ENCODE measurements around the gene CCDC71. TPM values are rescaled to one million over a fixed set of nuclear protein-coding genes. Genes with fewer than 3 reads are reported as not detected.
A peak's percentile ranks its signal among the peaks of the same experiment; 100 is the strongest.

CCDC71 gene
- total and polyA plus RNA-seq, 9 of the 15 experiments (the other 6 are each of a cell fraction or from before 2014, with no cell fraction given): 0.13 to 19.3 (median 14.3) TPM

DNA sequence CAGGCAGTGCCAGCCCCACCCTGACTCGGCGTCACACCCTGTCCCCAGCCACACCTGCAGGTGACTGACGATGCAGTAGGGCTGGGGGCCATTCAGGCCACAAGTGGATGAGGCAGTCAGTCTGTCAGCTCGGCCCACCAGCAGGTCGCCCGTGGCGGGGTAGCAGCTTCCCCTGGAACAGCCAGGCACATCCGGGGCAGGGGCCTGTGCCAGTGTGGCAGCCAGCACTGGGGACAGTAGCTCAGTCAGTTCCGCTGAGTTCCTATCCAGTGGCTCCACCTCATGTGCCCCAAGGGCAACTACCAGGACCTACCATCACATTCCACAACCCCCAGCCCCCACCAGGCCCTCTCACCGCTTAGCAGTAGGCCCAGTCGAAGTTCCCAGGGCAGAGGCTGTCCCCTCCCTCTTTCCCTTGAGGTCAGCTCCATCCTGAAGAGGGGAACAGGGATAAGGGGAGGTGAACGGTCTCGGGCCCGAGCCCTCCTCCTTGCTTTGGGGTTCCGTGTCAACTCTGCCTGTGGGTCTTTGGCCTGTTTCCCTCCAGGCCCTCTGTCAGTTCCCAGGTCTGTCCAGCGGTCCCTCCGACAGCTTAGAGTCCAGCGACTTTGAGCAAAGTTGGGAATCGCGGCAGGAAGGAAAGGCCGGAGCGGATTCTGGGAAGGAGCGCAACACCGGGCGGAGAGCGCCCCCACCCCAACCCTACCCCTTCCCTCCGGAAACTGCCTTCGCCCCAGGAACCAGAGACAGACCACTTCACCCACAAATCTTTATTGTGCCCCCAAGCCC lies 33.5 kb downstream of the CCDC71 start, which contains the start of gene LAMB2:
LAMB2 (minus strand) TSS at position 614 of the 789 bp plus-strand sequence; CDS start at position 431, 183 bp downstream.
- ATAC-seq (peak; percentile 72), FAIRE-seq (peak; percentile 71), DNase-seq (ENCODE audit: extremely low read depth in 1 of 4, low spot score in 3 of 4) (peak; percentile 69 to 72 (median 70))
- ChIA-PET POLR2A (interaction anchor here (0.6 to 2.4 kb wide), 5 partner anchors 9 to 145 kb away, joined by 3 to 8 read pairs (median 3); partner anchors contain the start of genes USP19 and WDR6), CTCF (ENCODE audit: low intra/inter-chr PET ratio) (no interaction called here)
- Histone ChIP-seq H3K9me1 (ENCODE audit: control insufficient read depth, insufficient read depth, low read length) (no peaks in the 10 kb centered on the region), H2AFZ (ENCODE audit: low read depth, low read length) (peak within 1 kb of the TSS; percentile 99), H3K4me3 (peak within 1 kb of the TSS; percentile 53), H4K20me1 (replicated peaks; ENCODE audit: control insufficient read depth, insufficient read depth, low read length) (no peaks in the 10 kb centered on the region), H3K4me1 (replicated peaks in 1 of 2; ENCODE audit: control insufficient read depth in 2 of 2, insufficient read depth in 2 of 2, low read length in 2 of 2) (peaks cover 2 to 32% of the 10 kb centered on the region in 2 experiments; a peak in 4 of 5 replicates), H3K27ac (ENCODE audit: extremely low read depth, low read depth, low read length) (peak within 1 kb of the TSS; percentile 77), H3K4me2 (ENCODE audit: insufficient read depth, low read length) (peak within 1 kb of the TSS; percentile 86), H3K36me3 (ENCODE audit: control insufficient read depth, insufficient read depth, low read length) (no peaks in the 10 kb centered on the region), H3K27me3 (ENCODE audit: control insufficient read depth in 2 of 2, insufficient read depth in 2 of 2, low read length in 2 of 2) (no peaks in the 10 kb centered on the region; a peak in 1 of 5 replicates), H3K9ac (ENCODE audit: insufficient read depth in 1 of 2, low read depth in 2 of 2, low read length in 2 of 2) (peak within 1 kb of the TSS; percentile 81 to 89), H3K9me3 (replicated peaks; ENCODE audit: control insufficient read depth, insufficient read depth, low read depth, low read length) (no peaks in the 10 kb centered on the region), H3K79me2 (ENCODE audit: control insufficient read depth, insufficient read depth, low read length) (no peaks in the 10 kb centered on the region; the same call in 2 of the 3 replicates)
- intact Hi-C loops (cut with micrococcal nuclease) (no loop called here), in situ Hi-C loops (cut with MboI) (no loop called here)
- BruUV-seq (replicated peaks): TSS peak; percentile 92
- 8% methylated on average over 22 of the region's 28 CpGs for WGBS (ENCODE audit: insufficient coverage, low coverage, missing lambda C conversion rate)
- no peak for TF ChIP-seq PTTG1 (tag; IDR thresholded peaks at IDR 0.05; ENCODE audit: low read depth)
- no peak for TF ChIP-seq SMAD1 (IDR thresholded peaks at IDR 0.05; ENCODE audit: low read depth, low read length, partially characterized antibody)
- TF ChIP-seq ZNF780A (CRISPR knock-in tag; IDR thresholded peaks at IDR 0.05): no peak
- no peak for TF ChIP-seq LARP7 (IDR thresholded peaks at IDR 0.05)
- TF ChIP-seq, protein P1, sequence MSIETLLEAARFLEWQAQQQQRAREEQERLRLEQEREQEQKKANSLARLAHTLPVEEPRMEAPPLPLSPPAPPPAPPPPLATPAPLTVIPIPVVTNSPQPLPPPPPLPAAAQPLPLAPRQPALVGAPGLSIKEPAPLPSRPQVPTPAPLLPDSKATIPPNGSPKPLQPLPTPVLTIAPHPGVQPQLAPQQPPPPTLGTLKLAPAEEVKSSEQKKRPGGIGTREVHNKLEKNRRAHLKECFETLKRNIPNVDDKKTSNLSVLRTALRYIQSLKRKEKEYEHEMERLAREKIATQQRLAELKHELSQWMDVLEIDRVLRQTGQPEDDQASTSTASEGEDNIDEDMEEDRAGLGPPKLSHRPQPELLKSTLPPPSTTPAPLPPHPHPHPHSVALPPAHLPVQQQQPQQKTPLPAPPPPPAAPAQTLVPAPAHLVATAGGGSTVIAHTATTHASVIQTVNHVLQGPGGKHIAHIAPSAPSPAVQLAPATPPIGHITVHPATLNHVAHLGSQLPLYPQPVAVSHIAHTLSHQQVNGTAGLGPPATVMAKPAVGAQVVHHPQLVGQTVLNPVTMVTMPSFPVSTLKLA (conservative IDR thresholded peaks at IDR 0.05): 0 out of 4 replicates have a peak, but pooled peaks of 1 of the 2 experiments have one; percentile 29
- no peak for TF ChIP-seq MYNN (IDR thresholded peaks at IDR 0.05)
- TF ChIP-seq MYNN (CRISPR knock-in tag; IDR thresholded peaks at IDR 0.05): no peak
- TF ChIP-seq, protein P2, sequence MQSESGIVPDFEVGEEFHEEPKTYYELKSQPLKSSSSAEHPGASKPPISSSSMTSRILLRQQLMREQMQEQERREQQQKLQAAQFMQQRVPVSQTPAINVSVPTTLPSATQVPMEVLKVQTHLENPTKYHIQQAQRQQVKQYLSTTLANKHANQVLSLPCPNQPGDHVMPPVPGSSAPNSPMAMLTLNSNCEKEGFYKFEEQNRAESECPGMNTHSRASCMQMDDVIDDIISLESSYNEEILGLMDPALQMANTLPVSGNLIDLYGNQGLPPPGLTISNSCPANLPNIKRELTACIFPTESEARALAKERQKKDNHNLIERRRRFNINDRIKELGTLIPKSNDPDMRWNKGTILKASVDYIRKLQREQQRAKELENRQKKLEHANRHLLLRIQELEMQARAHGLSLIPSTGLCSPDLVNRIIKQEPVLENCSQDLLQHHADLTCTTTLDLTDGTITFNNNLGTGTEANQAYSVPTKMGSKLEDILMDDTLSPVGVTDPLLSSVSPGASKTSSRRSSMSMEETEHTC (IDR thresholded peaks at IDR 0.05): no peak
- TF ChIP-seq, protein P3, sequence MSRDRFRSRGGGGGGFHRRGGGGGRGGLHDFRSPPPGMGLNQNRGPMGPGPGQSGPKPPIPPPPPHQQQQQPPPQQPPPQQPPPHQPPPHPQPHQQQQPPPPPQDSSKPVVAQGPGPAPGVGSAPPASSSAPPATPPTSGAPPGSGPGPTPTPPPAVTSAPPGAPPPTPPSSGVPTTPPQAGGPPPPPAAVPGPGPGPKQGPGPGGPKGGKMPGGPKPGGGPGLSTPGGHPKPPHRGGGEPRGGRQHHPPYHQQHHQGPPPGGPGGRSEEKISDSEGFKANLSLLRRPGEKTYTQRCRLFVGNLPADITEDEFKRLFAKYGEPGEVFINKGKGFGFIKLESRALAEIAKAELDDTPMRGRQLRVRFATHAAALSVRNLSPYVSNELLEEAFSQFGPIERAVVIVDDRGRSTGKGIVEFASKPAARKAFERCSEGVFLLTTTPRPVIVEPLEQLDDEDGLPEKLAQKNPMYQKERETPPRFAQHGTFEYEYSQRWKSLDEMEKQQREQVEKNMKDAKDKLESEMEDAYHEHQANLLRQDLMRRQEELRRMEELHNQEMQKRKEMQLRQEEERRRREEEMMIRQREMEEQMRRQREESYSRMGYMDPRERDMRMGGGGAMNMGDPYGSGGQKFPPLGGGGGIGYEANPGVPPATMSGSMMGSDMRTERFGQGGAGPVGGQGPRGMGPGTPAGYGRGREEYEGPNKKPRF (IDR thresholded peaks at IDR 0.05; ENCODE audit: low read depth, low read length): no peak
- 0 out of 2 replicates have a peak, but pooled peaks have one; percentile 12 for TF ChIP-seq ETV1 (tag; conservative IDR thresholded peaks at IDR 0.05; ENCODE audit: low read depth)
- no peak for TF ChIP-seq XRCC3 (IDR thresholded peaks at IDR 0.05)
- no peak for TF ChIP-seq POLR2AphosphoS2 (IDR thresholded peaks at IDR 0.05; ENCODE audit: low read length)
- TF ChIP-seq, protein P4, sequence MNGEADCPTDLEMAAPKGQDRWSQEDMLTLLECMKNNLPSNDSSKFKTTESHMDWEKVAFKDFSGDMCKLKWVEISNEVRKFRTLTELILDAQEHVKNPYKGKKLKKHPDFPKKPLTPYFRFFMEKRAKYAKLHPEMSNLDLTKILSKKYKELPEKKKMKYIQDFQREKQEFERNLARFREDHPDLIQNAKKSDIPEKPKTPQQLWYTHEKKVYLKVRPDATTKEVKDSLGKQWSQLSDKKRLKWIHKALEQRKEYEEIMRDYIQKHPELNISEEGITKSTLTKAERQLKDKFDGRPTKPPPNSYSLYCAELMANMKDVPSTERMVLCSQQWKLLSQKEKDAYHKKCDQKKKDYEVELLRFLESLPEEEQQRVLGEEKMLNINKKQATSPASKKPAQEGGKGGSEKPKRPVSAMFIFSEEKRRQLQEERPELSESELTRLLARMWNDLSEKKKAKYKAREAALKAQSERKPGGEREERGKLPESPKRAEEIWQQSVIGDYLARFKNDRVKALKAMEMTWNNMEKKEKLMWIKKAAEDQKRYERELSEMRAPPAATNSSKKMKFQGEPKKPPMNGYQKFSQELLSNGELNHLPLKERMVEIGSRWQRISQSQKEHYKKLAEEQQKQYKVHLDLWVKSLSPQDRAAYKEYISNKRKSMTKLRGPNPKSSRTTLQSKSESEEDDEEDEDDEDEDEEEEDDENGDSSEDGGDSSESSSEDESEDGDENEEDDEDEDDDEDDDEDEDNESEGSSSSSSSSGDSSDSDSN (IDR thresholded peaks at IDR 0.05; ENCODE audit: borderline replicate concordance in 1 of 2, low read depth in 2 of 2, low read length in 2 of 2): no peak
- no peak for TF ChIP-seq ZNF146 (CRISPR knock-in tag; IDR thresholded peaks at IDR 0.05; ENCODE audit: unreplicated experiment)
